HepG2 (cell line): Measurements from ENCODE around the gene DNM3. TPM values are rescaled to one million over a fixed set of nuclear protein-coding genes. Genes with fewer than 3 reads are reported as not detected.

ENCODE experiments used
- ATAC-seq: fragments of 200-7000 bp; cut with Tn5 transposase; 3 replicates; pipeline ENCODE4 v1.9.1; 2020; ENCODE audit warnings: mild to moderate bottlenecking, moderate library complexity
- BruUV-seq: library from RNA; stranded (reverse); fragments of 400-500 nt; replicated peaks from 2 replicates; lab custom pipeline; 2021; lab: Mats Ljungman, UMichigan
- CTCF ChIA-PET: fragments of 300-600 bp; formaldehyde crosslinking; extraction: SDS; loops from one replicate; lab custom pipeline; 2021; ENCODE audit warnings: low total read pairs, inconsistent platforms, low intra/inter-chr PET ratio; lab: Yijun Ruan, JAX
- POLR2A ChIA-PET: fragments of 350-600 bp; sonication (Branson Sonifier 250); formaldehyde crosslinking; loops from one replicate; lab custom pipeline; 2020; ENCODE audit warnings: antibody characterized with exemption, inconsistent platforms; lab: Yijun Ruan, JAX
- DNase-seq: peaks from one replicate; pipeline ENCODE4 v3.0.0-alpha.2; 2015; ENCODE audit warnings: low spot score
- FAIRE-seq: peaks from 3 replicates; lab custom pipeline; 2011; peaks lifted over from hg19 to GRCh38; lab: Jason Lieb, UNC
- H2AFZ ChIP-seq: one replicate; pipeline ENCODE4 v1.6.1; 2011; ENCODE audit warnings: low read length, inconsistent platforms
- H3K27ac ChIP-seq: fragments of 300-600 bp; 3 replicates; pipeline ENCODE4 v1.8.0; 2011; ENCODE audit warnings: mixed run types, mild to moderate bottlenecking, mixed read lengths, low read length, inconsistent platforms; ENCODE audit not compliant: insufficient read depth; ENCODE audit errors: extremely low read length
- H3K27me3 ChIP-seq, 2 experiments: fragments of 200-600 bp in 1 of 2; 2 replicates in 1 of 2; 3 replicates in 1 of 2; pipeline versions ENCODE4 v1.6.0 to v1.8.0; 2011; ENCODE audit warnings: low read length in 2 of 2, mild to moderate bottlenecking in 2 of 2, moderate library complexity in 2 of 2, inconsistent platforms in 1 of 2; ENCODE audit not compliant: insufficient read depth in 2 of 2, control insufficient read depth in 1 of 2
- H3K36me3 ChIP-seq, 2 experiments: fragments of 200-600 bp in 1 of 2; replicated peaks in 1 of 2; 2 replicates in 1 of 2; 3 replicates in 1 of 2; pipeline versions ENCODE4 v1.5.1 to v1.8.0; 2011; ENCODE audit warnings: low read length in 2 of 2, inconsistent platforms in 1 of 2; ENCODE audit not compliant: insufficient read depth in 2 of 2, control insufficient read depth in 1 of 2
- H3K4me1 ChIP-seq: 2 replicates; pipeline ENCODE4 v1.5.1; 2012; ENCODE audit warnings: low read length, inconsistent platforms; ENCODE audit not compliant: insufficient read depth
- H3K4me2 ChIP-seq: 2 replicates; pipeline ENCODE4 v1.6.0; 2011; ENCODE audit warnings: low read depth, low read length, inconsistent platforms
- H3K4me3 ChIP-seq, 3 experiments: fragments of 200-600 bp in 1 of 3; sonication (generic), shearing (Covaris generic) in 1 of 3; replicated peaks in 1 of 3; 2 replicates each; pipeline ENCODE4 v1.5.1; 2011 to 2016; ENCODE audit warnings: low read length in 3 of 3, inconsistent platforms in 2 of 3, low read depth in 2 of 3, mild to moderate bottlenecking in 2 of 3, control low read depth in 1 of 3, mixed read lengths in 1 of 3; ENCODE audit not compliant: insufficient read depth in 1 of 3
- H3K79me2 ChIP-seq: one replicate; pipeline ENCODE4 v1.6.1; 2011; ENCODE audit warnings: low read length, inconsistent platforms; ENCODE audit not compliant: insufficient read depth
- H3K9ac ChIP-seq: 2 replicates; pipeline ENCODE4 v1.6.0; 2011; ENCODE audit warnings: mild to moderate bottlenecking, low read depth, low read length, inconsistent platforms; ENCODE audit not compliant: insufficient read depth
- H3K9me3 ChIP-seq: 2 replicates; pipeline ENCODE4 v1.5.1; 2012; ENCODE audit warnings: mild to moderate bottlenecking, low read length
- H4K20me1 ChIP-seq: 2 replicates; pipeline ENCODE4 v1.6.0; 2011; ENCODE audit warnings: inconsistent platforms, mild to moderate bottlenecking, low read length, moderate library complexity; ENCODE audit not compliant: insufficient read depth
- FOSL1 ChIP-seq: sonication (generic); formaldehyde crosslinking; IDR thresholded peaks from 2 replicates; pipeline ENCODE4 v1.9.0; 2021; ENCODE audit warnings: missing genetic modification reagents, borderline replicate concordance
- HNRNPUL1 ChIP-seq: fragments of 200-400 bp; formaldehyde crosslinking; IDR thresholded peaks from 2 replicates; pipeline ENCODE4 v1.6.1; 2017; ENCODE audit warnings: low read depth, mild to moderate bottlenecking, low read length, moderate library complexity
- MIXL1 ChIP-seq: IDR thresholded peaks from 2 replicates; pipeline ENCODE4 v1.6.1; 2016
- MTA1 ChIP-seq: sonication (generic); formaldehyde crosslinking; IDR thresholded peaks from 2 replicates; pipeline ENCODE4 v1.4.0; 2020; ENCODE audit warnings: missing genetic modification reagents, mild to moderate bottlenecking, borderline replicate concordance
- NFYC ChIP-seq: IDR thresholded peaks from 2 replicates; pipeline ENCODE4 v1.6.1; 2016; ENCODE audit warnings: missing genetic modification reagents, missing compliant biosample characterization
- ZNF136 ChIP-seq: sonication (generic); formaldehyde crosslinking; IDR thresholded peaks from 2 replicates; pipeline ENCODE4 v1.8.1; 2022; ENCODE audit warnings: low read depth, mild to moderate bottlenecking, moderate library complexity, missing genetic modification reagents
- ZNF557 ChIP-seq: sonication (generic); formaldehyde crosslinking; IDR thresholded peaks from 2 replicates; pipeline ENCODE4 v1.4.0; 2020; ENCODE audit warnings: missing genetic modification reagents
- ZNF619 ChIP-seq: sonication (generic); formaldehyde crosslinking; IDR thresholded peaks from 2 replicates; pipeline ENCODE4 v1.4.0; 2020; ENCODE audit warnings: mild to moderate bottlenecking, missing genetic modification reagents
- ZNF670 ChIP-seq: sonication (generic); formaldehyde crosslinking; IDR thresholded peaks from 2 replicates; pipeline ENCODE4 v1.8.0; 2022; ENCODE audit warnings: mild to moderate bottlenecking, missing genetic modification reagents, borderline replicate concordance
- ZNF891 ChIP-seq: sonication (generic); formaldehyde crosslinking; IDR thresholded peaks from 2 replicates; pipeline ENCODE4 v1.5.0; 2020; ENCODE audit warnings: mild to moderate bottlenecking, missing genetic modification reagents
- WGBS: methylation state at CpG from one replicate; pipeline ENCODE4 v1.1.6; 2017; ENCODE audit warnings: low lambda C conversion rate; 5-methylcytosine and 5-hydroxymethylcytosine counted together
- in situ Hi-C: cut with HindIII; loops from 2 replicates; pipeline ENCODE4 v1.10.0; 2017; ENCODE audit warnings: low pct_unique_long_range_greater_than_20kb; ENCODE audit not compliant: extremely low pct_ligation_motif_present
- intact Hi-C: fragments of 100-400 bp; cut with micrococcal nuclease; formaldehyde crosslinking; loops from one replicate; pipeline ENCODE4 v1.10.0; 2022; ENCODE audit not compliant: unreplicated experiment
- polyA plus RNA-seq, 8 experiments: library from polyadenylated mRNA; depleted of rRNA in 3 of 8; stranded (reverse) in 7 of 8; unstranded in 1 of 8; fragments of >200 nt; fragmentation: Illumina TruSeq in 4 of 8; extraction: Trizol in 4 of 8; gene quantifications; 2 replicates each; pipeline versions ENCODE4 v1.2.1 to v1.2.3, GENCODE V29; 2011 to 2016; ENCODE audit warnings: low read depth in 4 of 8, missing spikeins in 1 of 8, mixed read lengths in 1 of 8; ENCODE audit not compliant: insufficient read depth in 1 of 8
- total RNA-seq, 5 experiments: library from RNA; depleted of rRNA; stranded (reverse); fragments of >200 nt; fragmentation: Illumina TruSeq; extraction: Trizol; gene quantifications; 2 replicates each; pipeline ENCODE4 v1.2.3, GENCODE V29; 2016; ENCODE audit warnings: low read depth in 1 of 5
- TF ChIP-seq, protein P1 (sequence below): sonication (generic); formaldehyde crosslinking; IDR thresholded peaks from 2 replicates; pipeline ENCODE4 v1.4.0; 2020; ENCODE audit warnings: missing genetic modification reagents

Gene DNM3
- total and polyA plus RNA-seq, 2 of the 13 experiments (the other 11 are each of a cell fraction or from before 2014, with no cell fraction given) = 0.05 TPM; not detected in 1

DNA sequence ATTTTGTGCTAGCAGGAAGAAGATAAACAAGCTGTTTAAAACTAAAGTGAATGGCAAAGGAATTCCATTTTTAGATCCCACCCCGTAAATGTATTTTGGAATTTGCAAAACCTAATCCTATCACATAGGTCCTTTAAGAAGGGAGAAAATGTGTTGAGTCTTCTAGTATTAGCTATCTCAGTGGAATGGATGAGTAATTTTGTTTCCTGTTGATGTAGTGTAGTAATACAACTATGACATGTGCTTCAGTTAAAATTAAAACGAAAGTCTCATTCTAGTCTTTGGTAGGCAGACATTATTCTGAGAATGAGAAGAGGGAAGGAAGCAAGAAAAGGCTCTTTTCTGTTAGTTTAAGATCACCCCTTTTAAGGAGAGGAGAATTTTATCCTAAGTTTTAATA, 313.3 kb downstream of the DNM3 start:
- Histone ChIP-seq H3K9me3 (no peaks in the 10 kb centered on the region), H3K27me3 (no peaks in the 10 kb centered on the region), H3K9ac (no peak overlapping the region), H3K27ac (no peak overlapping the region), H3K36me3 (no peaks in the 10 kb centered on the region), H3K4me2 (no peak overlapping the region), H2AFZ (no peak overlapping the region), H3K4me3 (no peak overlapping the region), H3K4me1 (no peaks in the 10 kb centered on the region), H4K20me1 (no peaks in the 10 kb centered on the region), H3K79me2 (no peaks in the 10 kb centered on the region)
- intact Hi-C loops = no loop called here
- in situ Hi-C loops = no loop called here
- FAIRE-seq (no peak), ATAC-seq (no peak), DNase-seq (no peak)
- ChIA-PET POLR2A (no interaction called here), CTCF (no interaction called here)
- WGBS = 1% methylated on average over 2 of the region's 2 CpGs
- no peak for TF ChIP-seq HNRNPUL1
- TF ChIP-seq MIXL1 = no peak
- no peak for TF ChIP-seq ZNF891
- no peak for TF ChIP-seq ZNF619 (CRISPR knock-in tag)
- no peak for TF ChIP-seq ZNF557
- no peak for TF ChIP-seq ZNF670 (CRISPR knock-in tag)
- no peak for TF ChIP-seq FOSL1
- TF ChIP-seq NFYC = no peak
- TF ChIP-seq MTA1 (CRISPR knock-in tag) = no peak
- TF ChIP-seq, protein P1, sequence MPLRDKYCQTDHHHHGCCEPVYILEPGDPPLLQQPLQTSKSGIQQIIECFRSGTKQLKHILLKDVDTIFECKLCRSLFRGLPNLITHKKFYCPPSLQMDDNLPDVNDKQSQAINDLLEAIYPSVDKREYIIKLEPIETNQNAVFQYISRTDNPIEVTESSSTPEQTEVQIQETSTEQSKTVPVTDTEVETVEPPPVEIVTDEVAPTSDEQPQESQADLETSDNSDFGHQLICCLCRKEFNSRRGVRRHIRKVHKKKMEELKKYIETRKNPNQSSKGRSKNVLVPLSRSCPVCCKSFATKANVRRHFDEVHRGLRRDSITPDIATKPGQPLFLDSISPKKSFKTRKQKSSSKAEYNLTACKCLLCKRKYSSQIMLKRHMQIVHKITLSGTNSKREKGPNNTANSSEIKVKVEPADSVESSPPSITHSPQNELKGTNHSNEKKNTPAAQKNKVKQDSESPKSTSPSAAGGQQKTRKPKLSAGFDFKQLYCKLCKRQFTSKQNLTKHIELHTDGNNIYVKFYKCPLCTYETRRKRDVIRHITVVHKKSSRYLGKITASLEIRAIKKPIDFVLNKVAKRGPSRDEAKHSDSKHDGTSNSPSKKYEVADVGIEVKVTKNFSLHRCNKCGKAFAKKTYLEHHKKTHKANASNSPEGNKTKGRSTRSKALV (CRISPR knock-in tag) = no peak
- no peak for TF ChIP-seq ZNF136 (CRISPR knock-in tag)
- no TSS peak for BruUV-seq
